Stimulated activated CD8-positive, alpha-beta memory T cell treated with anti-CD3 and anti-CD28 coated beads, Interleukin-4, amount 100 ng/mL, for 24 hours (primary cell): ENCODE measurements around the gene NUDT11.
A peak's percentile ranks its signal among the peaks of the same experiment; 100 is the strongest.
"Not testable (repeated sequence)": the region's sequence is repeated elsewhere in the genome, so short reads cannot be mapped to it uniquely, and the experiment has no call there.

ENCODE experiments used
- DNase-seq: peaks from one replicate; pipeline ENCODE4 v3.0.0-alpha.2; 2020; ENCODE audit warnings: low read depth

NUDT11 gene

DNA sequence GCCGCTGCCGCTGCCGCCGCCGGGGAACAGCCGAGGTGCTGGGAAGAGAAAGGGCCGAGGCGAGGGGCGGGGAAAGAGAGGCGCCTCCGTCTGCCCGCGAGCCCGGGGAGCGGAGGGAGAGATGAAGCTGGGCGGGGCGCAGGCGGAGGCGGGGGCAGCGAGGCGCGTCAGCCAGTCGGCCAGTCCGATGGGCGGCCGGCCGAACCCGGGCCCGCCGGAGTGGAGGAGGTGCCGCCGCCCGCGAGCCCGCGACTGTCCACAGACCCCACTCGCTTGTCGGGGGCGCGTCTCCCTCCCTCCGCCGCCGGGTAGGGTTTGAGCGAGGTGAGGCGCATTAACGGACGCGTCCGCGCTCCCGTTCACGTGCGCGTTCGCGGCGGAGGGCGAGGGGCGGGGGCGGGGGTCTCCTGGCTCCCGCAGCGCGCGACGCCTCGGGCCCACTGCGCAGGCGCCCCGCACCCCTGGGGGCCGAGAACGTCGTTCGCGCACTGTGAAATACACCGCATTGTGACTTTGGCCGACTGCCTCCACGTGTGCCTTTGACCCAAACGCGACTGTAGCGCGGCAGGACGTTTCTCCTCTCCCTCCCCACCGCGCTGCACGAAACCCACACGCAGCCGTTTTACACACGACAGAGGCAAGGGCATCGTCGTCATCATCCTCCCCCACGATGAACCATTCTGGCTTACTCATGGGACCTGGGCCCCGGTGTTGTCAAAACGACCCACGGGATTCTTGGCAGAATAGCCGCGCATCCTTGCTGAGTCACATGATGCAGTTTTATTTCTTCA lies at the start of gene NUDT11:
NUDT11 (minus strand) TSS at position 92 of the 791 bp plus-strand sequence. CDS start 148 bp downstream, outside the sequence.
- DNase-seq = peak; percentile 29

DNA sequence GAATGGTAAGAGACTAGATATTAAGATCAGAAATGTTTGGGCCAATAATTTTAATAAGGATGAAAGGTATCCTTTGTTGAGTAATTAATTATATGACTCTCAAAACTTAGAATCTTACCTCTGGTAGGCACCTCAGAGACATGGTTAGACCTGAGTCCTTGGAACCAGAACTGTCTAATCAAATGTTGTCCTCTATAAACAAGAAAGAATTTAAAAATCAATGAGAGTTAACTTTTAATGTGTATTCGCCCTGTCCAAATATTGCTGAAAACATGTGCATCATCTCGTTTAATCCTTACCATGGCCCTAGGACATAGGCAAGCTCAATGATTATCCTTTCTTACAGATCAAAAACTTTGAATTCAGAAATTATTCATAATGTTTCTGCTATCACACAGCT lies 24.0 kb upstream of the NUDT11 start:
- DNase-seq = no peak

DNA sequence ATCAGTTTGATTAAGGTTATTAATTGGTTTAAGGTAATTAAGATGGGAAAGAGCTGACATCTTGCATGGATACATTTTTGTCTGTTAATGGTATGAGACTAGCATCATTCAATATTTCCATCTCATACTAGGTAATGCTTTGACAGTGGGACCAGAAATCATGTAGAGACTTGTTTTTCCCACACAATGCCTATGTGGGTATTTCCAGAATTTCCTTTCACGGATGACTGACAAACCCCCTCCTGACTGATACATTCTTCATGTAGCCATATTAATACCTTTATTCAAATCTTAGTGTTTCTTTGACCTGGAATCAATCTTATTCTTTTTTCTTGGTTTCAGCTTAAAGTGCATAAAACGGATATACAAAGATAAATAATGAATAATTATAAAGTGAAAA lies 22.7 kb upstream of the NUDT11 start:
- DNase-seq = not testable (repeated sequence)

DNA sequence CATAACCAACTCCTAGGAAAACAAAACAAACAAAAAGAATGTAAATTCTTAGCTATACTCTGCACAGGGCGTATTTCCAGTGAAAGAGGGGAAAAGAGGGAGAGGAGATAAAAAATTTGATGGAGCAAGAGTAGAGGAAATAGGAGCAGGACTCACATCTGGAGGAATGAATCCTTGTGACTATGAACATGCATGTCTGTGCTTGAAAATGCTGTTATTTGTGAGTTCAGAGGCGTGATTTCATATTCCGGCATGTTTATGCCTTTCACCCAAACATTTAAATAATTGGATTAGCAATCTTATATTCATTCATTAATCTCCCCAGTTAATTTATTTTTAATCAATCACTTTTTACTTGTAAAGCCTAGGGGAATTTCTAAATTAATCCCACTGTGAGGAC lies 11.2 kb upstream of the NUDT11 start:
- no peak for DNase-seq

DNA sequence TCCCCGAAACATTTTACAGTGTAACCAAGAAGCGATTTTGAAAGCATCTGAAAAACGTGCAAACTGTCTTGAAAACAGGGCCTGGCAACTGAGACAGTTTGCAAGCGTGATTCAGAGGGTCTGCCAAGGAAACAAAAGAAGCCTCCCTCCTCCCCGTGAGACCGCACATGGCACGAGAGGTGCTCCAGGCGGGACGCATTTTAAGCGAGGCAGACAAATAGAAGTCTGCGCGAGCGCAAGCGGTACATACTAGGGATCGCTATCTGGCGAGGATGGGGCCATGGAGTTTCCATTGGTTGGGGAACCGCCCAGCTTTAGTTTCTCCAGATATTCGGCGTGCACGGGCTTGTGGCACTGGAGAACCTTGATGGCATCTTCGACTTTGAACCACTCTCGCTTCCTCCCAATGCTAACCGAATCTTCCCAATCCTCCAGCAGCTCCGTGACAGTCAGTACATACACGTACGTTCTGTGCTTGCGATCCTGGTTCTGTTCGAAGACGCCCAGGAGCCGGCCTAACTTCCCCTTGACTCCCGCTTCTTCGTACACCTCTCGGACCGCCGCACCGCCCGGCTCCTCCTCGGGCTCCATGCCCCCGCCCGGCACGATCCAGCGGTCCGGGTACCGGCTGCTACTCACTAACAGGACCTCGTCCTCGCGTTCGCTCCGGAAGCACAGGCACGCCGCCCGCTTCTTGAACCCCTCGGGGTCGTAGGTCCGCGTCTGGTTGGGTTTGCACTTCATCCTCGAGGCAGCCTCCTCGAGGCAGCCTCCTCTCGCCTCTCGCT lies 497 bp downstream of the NUDT11 start:
- not testable (repeated sequence) for DNase-seq

DNA sequence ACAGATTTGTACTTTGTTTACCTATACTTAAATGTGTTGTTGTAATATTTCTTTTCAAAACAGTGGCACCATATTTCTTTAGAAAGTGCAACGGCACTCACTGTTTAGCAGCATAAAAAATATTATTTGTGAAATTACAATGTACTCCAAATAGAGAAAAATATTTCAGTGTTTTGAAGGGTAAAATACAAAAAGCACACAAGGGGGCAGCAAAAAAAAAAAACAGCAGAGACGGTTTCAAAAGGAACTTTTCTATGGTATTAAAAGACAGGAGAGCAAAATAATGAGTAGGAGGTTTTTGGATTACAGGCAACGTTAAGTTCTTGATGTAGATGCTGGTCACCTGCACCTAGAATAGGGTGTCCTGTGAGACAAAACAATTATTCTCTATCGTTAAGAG lies 2.0 kb downstream of the NUDT11 start:
- DNase-seq = no peak

DNA sequence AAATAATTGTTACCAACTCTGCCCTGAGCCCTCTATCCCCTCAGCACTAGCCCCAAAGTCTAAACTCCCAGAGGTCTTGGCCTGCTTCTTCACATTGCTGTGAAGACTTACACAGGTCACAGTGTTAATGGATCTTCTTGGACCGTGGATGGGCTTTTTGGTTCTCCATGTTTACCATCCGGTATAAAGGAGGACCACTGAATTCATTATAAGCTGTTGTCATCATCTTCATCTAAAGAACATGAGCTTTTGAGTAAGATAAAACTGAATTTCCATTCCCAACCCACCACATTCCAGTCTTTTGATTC lies 8.5 kb downstream of the NUDT11 start:
- no peak for DNase-seq

DNA sequence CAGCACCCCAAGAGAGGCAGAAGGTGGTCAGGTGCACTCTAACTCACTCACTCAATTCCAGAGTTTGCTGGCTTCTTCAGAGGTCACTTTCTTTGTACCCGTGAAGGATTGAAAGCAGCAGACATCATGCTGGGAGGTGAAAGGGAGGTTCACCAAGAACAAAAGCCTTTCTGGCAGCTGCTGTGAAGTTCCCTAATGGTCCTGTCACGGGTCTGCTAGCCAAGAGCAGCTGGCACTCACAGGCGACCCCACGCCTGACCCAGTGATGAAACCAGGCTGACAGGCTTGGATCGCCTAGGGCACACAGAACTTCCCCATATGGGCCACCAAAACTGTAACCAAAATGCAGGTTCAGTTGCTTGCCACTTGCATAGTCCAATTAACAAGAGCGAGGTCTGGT lies 11.8 kb downstream of the NUDT11 start:
- DNase-seq = no peak

DNA sequence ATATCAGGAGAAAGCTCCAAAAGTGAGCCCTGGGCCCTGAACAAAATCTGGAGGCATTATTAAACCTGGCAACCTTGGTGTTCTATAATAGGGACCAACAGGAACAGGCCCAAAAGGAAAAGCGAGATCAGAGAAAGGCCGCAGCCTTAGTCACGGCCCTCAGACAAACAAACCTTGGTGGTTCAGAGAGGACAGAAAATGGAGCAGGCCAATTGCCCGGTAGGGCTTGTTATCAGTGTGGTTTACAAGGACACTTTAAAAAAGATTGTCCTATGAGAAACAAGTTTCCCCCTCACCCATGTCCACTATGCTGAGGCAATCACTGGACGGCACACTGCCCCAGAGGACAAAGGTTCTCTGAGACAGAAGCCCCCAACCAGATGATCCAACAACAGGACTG lies 14.0 kb downstream of the NUDT11 start:
- not testable (repeated sequence) for DNase-seq

DNA sequence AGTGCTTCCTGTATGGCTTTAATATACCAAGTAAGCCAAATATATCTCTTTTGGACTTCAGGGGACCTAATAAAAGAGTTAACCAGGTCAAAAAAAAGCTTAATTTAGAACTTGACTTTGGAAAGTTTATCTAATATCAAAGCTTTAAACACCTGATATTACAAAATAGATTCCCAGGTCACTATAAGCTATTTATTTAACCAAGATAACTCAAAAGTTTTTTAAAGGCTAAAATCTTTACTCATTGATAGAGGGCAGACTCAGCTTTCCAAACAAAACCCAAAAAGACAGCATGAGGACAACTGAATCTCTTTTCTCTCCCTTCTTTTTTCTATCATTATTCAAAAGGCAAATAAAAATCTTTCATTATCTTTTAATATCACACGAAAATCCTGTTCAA lies 19.5 kb downstream of the NUDT11 start:
- DNase-seq = no peak

DNA sequence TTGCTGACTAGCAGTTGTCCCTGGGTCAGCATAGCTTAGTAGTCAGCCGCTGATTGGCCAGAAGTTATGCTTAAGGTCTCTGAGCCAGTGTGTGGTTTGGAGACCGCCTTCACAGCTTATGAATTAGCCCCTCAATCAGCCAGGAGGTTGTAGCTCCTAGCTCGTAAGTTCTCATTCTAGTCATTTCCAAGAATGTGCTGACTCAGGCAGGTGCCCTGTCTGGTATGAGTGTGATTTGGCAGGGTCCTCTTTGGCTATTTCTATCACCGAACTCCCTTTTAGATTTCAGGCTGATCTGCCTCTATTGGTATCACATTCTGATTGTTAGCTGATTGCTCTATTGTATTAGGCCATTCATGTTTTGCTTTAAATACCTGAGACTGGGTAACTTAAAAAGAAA lies 33.1 kb downstream of the NUDT11 start:
- DNase-seq = no peak

DNA sequence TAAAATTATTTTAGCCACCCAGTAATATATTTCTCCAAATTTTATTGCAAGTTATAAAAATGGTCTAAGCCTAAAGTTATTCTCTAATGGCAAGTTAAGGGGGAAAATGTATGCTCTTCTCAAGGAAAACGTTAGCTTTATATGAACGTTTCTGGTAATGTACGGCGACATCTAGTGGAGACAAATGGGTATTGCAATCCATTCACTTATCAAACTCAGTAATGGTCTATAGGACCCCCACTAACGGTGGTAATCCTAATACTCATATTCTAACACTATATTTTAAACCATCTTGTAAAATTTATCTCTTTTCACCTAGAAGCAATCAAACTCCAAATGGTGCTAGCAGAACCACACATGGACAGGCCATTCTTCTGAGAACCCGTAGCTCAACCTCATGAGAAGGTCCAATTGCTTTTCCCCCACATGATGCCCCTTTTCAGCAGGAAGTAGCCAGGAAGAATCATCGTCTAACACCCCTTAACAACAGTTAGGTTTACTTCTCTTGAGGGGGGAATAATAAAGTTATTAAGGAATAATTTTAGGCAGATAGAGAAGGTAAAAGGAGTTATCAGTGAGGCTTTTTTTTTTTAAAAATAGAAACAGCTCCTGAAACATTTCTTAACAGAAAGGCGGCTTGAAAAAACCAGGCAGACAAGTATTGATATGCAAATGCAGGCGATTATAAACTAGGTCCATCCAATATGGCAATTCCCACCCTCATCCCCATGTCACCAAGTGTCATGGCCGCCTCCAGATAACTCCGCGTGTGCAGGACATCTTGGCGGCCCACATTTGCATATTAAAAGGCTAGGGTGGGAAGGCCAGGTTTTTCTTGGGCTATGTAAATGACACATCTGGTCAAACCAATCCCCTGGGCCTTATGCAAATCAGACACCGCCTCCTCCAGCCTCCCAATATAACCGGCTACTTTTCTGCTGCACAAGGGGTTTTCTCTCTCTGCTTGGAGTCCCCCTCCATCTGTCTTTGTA lies 35.0 kb downstream of the NUDT11 start:
- no peak for DNase-seq

DNA sequence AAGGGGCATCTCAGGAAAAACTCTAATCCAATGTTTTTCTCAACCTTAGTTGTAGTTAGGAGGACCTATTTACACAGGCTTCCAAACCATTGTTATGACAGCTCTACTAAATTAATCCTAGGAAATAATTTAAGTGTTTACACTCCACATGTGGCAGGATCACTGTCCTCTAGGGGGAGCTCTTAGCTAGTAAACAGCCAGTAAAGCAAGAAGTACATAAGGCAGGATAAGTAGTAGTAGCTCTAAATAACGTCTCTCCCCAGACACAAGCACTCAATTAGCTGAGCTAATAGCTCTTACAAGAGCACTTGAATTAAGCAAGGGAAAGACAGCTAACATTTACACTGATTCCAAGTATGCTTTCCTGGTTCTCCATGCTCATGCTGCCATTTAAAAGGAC lies 37.3 kb downstream of the NUDT11 start:
- DNase-seq = no peak

DNA sequence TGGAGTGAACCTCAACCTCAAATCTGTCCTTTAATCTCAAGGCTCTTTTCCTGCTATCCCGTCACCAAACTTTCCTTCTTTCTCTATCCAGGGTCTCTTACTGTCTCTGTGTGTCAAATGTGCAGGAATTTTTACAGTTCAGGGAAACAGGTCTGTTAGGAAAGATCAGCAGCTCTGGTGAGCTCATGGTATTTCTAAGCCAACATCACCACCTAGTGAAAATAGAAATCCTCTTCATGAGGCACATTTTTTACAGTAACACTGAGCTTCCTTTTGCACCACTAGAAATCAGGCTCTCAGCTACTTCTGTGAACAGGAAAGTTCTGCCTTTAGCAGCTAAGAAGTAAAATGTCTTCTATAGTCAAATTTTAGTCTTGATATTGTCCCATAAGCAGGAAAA lies 39.6 kb downstream of the NUDT11 start:
- DNase-seq = no peak

DNA sequence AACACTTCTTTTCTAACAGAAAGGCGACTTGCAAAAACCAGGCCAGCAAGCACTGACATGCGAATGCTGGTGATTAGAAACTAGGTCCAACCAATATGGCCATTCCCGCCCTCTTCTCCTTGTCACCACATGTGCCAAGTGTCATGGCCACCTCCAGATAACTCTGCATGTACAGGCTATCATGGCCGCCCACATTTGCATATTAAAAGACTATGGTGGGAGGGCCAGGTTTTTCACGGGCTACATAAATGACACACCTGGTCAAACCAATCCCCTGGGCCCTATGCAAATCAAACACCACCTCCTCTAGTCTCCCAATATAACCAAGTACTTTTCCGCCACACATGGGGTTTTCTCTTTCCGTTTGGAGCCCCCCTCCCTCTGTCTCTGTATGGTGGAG lies 40.1 kb downstream of the NUDT11 start:
- DNase-seq = no peak

DNA sequence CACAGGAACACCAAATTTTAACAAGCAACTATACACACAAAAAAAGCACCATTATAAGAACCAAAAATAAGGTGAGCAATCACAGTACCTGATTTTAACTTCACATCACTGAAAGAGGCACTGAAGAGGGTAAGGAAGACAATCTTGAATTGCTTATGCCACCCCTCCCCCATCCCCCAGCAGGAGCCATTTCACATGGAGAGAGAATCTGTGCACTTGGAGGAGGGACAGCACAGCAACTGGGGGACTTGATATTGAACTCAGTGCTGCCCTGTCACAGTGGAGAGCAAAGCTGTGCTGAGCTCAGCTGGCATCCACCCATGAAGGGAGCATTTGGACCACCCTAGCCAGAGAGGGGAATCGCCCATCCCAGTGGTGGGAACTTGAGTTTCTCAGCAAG lies 56.0 kb downstream of the NUDT11 start:
- DNase-seq = no peak
